HS-27A (cell line): ENCODE measurements around the gene ROGDI.
A peak's percentile ranks its signal among the peaks of the same experiment; 100 is the strongest.
"Not testable (repeated sequence)": the region's sequence is repeated elsewhere in the genome, so short reads cannot be mapped to it uniquely, and the experiment has no call there.

Source experiments
- DNase-seq: peaks from one replicate; pipeline ENCODE4 v3.0.0-alpha.2; 2012; ENCODE audit warnings: low read depth, missing footprints

The ROGDI gene

DNA sequence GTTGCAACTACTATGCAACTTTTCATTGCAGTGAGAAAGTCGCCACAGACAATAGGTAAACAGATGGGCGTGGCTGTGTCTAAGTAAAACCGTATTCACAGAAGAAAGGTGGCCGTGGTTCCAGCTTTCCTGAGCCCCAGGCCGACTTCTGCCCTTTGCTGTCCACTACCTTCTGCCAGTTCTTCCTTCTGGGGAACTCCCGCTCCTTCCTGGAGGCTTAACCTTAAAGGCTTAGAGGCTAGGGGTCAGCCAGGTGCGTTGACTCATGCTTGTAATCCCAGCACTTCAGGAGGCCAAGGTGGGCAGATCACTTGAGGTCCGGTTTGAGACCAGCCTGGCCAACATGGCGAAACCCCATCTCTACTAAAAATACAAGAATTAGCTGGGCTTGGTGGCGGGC lies 12.2 kb downstream of the ROGDI start:
- no peak for DNase-seq

DNA sequence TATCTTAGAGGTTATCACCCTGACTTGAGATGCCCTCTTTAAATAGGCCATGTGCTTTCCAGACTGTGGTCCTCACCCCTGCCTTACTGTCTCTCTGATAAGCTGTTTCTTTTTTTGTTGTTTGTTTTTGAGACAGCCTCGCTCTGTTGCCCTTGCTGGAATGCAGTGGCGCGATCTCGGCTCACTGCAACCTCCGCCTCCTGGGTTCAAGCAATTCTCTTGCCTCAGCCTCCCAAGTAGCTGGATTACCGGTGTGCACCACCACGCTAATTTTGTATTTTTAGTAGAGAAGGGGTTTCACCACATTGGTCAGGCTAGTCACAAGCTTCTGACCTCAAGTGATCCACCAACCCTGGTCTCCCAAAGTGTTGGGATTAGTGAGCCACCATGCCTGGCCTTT lies 13.5 kb downstream of the ROGDI start:
- no peak for DNase-seq

DNA sequence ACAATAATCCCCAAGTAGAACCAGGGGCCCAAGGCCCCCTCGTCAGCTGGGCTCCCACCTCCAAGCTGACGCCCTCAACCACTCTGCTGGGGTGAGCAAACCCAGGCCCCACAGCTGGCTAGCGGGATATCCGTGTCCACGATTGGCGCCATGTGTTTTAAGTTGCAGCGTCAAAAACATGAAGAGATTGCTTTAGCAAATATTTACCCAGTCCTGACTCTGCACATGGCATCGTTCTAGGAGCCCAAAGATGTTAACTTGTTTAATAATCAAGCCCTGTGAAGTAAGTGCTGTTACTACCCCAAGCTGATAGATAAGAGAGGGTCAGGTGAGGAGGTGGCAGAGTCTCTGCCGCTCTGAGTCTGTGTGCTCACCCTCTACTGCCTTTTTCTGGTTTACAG lies 13.9 kb downstream of the ROGDI start:
- DNase-seq, result no peak

DNA sequence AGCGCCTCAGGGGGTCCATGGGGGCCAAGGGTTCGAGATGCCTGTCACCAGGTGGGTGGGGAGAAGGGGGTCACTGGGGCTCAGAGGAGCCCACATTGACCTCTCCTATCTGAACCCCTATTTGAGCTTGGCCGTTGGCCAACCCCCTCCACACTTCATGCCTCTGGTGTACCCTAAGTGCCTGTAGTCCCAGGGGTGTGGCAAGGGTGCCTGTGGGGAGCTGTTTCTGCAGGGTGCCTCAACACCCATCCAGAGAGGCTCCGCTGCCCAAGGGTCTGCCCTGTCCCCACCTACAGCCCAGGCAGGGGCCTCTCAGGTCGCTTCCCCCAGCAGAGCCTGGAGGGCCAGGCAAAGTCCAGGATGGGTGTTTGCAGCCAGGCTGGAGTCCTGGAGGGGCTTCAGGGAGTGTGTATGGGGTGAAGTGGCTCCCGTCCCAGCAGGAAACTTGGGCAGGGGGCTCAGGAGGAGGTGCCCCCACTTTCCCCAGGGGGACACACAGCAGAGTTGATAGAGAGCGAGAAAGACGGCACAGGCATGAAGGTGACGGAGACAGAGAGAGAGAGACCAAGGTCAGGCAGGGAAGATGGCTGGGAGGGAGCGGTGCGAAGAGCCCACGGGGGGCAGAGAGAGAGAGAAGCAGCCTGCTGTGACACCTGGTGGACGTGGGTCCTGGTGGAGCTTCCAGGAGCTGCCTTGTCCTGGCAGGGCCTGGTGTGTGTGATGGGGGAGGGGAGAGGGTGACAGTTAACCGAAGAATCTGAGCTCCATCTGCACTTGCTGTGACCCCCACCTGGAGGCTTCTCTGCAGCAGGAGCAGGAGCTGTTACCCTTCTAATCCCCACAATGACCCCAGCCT lies 14.6 kb downstream of the ROGDI start, which contains the start of gene SEPTIN12:
TSS of gene SEPTIN12 (minus strand) at position 719 of the 856 bp plus-strand sequence. CDS start at position 19, 700 bp downstream.
- no peak for DNase-seq

DNA sequence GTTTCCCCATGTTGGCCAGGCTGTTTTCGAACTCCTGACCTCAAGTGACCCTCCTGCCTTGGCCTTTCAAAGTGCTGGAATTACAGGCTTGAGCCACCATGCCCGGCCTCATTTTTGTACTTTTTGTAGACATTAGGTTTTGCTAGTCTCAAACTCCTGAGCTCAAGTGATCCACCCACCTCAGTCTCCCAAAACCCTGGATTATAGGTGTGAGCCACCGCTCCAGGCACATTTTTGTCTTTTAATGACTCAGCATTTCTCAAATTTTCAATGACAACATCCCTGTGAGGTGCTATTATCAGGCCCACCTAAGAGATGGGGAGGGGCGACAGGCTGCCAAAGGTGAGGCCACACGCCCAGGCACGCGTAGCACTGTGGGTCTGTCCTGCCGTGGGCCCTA lies 15.4 kb downstream of the ROGDI start:
- no peak for DNase-seq

DNA sequence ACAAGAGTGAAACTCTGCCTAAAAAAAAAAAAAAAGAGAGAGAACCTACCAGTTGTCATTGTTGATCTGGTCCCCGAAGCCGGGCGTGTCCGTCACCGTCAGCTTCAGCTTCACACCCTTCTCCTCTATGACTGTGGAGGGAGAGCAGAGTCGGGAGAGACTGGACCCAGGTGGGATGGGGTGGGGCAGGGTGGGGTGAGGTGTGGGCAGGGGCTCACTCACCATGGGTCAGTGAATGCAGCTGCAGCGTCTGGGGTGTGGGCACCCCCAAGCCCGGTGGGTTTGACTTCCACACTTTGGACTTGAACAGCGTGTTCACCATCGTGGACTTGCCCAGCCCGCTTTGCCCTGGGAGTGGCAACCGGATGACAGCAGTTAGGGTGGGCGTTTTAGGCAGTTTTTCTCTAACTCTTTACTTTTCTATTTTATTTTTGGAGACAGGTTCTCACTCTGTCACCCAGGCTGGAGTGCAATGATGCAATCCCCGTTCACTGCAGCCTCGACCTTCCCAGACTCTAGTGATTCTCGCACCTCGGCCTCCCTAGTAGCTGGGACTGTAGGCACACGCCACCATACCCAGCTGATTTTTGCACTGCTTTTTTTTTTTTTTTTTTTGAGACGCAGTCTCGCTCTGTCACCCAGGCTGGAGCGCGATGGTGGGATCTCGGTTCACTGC lies 16.5 kb downstream of the ROGDI start:
- no peak for DNase-seq

DNA sequence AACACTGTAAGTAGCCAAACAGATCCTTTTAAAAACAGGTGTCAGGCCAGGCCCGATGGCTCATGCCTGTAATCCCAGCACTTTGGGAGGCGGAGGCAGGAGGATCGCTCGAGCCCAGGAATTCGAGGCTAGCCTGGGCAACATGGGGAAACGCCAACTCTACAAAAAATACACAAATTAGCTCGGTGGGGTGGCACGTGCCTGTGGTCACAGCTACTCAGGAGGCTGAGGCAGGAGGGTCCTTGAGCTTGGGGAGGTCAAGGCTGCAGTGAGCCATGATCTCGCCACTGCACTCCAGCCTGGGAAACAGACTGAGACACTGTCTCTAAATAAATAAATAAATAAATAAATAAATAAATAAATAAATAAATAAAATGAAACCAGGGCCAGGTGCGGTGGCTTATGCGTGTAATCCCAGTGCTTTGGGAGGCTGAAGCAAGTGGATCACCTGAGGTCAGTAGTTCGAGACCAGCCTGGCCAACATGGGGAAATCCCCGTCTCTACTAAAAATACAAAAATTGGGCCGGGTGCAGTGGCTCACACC lies 17.9 kb downstream of the ROGDI start:
- not testable (repeated sequence) for DNase-seq

DNA sequence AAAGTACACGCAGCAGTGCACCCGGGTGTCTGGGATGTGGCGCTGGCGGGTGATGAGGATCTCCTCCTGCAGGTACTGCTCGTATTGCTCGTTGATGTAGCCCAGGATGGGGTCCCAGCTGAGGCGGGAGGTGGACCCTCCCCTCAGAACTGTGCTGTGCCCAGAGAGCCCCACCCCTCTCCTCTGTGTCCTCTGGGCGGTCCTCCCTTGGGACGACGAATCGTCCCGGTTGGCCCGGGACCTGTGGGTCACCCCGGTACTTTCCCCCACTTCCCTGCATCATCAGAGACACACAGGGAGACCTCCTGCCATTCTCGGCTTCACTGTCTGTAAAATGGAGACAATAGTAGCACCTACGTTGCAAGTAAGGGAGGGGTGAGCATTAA lies 18.5 kb downstream of the ROGDI start:
- no peak for DNase-seq

DNA sequence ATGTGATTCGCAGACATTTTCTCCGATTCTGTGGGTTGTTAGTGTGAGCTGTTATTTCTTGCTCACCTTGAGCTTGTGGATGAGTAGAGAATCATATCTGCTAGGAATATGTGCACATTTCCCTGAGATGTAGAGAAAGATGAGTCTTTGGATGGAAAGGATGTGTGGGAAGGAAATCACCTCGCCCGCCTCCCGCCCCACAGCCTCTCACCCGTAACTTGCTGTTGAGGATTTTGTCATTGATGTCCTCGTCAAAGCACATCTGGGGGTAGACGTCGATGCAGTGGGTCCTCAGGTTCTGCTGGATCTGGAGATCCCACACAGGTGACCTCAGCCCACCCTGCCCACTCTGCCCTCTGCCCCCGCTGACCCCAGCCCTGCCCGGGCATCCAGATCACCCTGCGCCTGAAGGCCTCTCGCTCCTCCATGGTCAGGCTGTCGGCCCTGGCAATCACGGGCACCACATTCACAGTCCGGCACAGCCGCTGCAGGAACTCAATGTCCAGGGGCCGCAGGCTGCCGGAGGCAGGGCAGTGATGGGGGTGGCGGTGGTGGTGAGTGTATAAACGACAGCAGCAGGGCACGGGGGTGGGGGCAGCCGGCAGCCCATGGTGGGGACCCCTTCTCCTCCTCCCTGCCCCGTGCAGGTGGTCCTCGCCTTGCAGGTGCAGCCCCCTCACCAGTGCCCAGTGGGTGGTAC lies 19.0 kb downstream of the ROGDI start:
- DNase-seq, result no peak

DNA sequence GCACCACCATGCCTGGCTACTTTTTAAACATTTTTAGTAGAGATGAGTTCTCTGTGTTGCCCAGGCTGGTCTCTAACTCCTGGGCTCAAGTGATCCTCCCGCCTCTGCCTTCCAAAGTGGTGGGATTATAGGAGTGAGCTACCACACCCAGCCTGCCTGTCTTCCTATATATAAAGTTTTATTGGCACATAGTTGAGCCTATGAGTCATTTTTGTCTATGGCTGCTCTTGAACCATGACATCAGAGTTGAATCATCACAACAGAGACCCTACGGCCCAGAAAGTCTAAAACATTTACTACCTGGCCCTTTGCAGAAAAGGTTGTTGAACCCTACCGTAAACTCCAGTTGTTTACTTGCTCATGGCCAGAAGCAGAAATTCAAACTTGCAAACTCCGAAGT lies 22.2 kb downstream of the ROGDI start:
- no peak for DNase-seq

DNA sequence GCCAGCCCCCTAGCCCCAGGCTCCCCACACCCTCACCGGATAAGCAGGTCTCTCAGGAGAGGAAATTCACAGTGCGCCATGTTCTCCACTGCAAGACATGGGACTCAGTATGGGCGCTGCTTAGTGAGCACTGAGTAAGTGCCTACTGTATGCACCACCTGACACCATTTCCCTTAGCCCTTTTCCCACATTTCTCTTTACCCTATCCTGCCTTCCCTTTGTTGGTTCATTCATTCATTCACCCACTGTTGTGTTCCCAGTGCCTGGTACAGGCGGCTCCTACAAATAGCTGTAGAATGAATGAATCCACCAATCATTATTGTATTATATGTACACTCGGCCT lies 24.4 kb downstream of the ROGDI start:
- DNase-seq, result no peak

DNA sequence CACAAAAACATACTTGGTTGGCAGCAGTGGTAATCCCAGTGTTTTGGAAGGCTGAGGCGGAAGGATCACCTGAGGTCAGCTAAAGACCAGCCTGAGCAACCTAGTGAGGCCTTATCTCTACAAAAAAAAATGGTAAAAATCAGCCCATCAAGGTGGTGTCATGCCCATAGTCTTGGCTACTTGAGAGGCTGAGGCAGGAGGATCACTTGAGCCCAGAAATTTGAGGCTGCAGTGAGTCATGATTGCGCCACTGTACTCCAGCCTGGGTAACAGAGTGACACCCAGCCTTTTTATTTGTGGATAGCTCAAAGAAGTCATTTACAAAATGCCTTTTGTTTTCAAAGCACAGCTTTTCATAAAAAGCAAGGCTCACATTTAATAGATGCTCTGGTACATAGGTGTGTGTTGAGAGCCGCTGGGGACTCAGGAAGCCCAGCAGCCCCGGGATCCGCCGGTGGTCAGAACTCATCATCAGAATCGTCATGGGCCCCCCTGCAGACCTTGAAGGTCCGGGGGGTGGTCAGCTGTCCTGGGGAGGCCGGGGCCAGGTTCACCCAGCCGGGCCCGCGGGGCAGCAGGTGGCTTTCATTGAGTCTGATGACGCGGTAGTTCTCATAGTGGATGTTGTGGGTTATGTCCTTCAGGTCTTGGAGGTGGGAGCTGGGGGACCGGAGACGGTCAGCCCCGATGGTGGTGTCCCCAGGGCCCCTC lies 24.9 kb downstream of the ROGDI start:
- DNase-seq, result no peak

DNA sequence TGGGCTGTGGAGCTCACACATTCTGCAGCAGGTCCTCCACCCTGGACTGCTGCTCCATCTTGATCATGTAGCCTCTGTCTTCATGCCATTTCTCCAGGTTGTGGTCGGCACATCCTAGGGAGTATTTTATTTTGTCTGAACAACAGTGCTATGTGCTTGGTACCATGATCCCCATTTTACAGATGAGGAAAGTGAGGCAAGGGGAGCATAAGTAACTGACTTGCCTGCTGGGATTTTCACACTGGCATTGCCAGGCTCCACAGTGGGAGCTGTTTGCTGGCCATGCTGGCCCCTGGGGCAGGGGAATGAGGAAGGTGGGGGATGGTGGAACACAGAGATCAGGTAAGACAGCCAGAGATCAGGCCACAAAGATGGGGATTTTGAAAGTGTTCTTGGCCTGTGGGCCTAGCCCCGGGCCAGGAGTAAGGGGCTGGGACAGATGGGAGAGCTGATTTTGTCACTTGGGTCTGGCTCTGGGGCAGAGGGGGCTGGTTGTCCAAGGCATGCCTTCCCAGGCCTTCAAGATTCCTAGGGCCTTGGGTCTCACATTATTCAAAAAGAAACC lies 26.2 kb downstream of the ROGDI start:
- no peak for DNase-seq

DNA sequence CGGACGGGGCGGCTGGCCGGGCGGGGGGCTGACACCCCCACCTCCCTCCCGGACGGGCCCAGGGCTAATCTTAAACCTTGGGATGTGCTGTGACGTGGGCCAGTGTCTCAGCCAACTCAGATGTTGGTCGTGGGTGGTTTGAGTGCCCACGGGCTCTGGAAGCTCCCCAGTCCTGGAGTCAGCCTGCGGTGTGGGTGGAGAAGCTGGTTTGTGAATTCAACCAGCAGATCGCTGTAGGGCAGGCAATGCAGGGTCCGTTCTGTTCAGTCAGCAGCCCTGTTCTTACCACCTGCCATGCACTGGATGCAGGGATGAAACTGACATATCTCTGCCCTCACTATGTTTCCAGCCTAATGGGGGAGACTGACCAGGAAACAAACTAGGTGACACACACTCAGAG lies 27.4 kb downstream of the ROGDI start:
- no peak for DNase-seq

DNA sequence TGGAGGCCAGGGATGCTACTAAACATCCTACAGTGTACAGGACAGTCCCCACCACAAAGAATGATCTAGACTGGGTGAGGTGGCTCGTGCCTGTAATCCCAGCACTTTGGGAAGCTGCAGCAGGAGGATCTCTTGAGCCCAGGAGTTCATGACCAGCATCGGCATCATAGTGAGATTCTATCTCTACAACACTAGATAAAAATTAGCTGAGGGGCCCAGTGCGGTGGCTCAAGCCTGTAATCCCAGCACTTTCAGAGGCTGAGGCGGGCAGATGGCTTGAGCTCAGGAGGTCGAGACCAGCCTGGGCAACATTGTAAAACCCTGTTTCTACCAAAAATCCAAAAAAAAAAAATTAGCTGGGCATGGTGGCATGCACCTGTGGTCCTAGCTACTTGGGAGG lies 30.1 kb downstream of the ROGDI start:
- no peak for DNase-seq

DNA sequence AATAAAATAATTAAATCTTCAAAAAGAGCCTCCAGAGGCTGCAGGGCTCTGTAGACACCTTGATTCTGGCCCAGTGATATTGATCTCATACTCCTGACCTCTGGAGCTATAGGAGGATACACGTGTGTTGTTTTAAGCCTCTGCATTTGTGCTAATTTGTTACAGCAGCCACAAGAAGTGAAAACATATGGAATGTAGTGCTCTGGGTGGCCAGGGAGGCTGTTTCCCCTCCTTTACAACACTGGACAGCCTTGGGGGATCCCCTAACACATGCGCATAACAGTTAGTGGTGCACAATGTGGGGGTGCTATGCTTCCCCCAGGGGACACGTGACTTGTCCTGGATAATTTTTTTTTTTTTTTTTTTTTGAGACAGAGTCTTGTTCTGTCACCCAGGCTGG lies 30.8 kb downstream of the ROGDI start:
- no peak for DNase-seq

DNA sequence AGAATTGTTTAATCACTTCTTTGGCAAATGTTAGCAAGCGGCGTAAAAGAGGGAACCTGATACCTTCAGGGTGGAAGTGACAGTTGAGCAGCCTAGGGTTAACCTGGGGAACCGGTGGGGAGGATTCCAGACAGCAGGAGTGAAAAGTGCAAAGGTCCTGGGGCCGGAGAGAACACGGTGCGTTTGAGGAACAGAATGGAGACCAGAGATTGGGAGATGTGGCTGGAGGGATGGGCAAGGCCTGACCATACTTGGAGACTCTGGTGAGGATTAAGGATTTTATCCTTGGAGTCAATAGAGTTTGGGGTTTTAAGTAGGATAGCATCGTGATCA lies 33.2 kb downstream of the ROGDI start:
- no peak for DNase-seq

DNA sequence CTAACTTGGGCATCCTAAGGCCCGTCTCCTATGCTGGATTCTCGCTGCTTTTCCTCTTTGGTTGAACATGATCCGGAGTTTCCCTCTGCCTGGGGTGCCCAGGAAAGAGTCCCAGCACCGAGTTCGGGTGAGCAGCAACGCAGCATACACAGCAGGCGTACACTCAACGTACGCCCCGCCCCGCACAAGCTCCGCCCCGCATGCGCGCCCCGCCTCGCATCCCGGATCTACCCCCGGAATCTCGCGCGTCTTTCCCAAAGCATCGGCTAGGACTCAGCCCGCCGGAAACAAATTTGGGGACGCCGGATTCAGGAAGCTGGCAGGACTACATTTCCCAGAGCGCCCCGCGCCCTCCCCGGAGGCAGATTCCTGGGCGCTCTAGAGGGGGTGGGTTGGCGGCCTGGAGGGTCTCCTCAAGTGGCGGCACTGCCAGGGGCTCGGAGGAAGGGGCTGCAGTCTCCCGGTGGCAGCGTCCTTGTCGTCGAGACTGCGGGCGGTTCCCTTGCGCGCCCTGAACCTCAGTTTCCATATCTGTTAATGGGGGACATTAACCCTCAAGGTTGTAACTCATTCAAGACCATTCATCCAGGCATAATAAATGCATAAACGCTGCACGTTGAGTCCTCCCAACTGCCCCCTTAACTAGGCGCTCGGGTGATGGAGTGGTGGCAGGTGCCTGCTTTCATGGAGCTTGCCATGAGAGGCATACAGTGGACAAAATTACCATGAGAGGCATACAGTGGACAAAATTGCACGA lies 33.7 kb downstream of the ROGDI start:
- DNase-seq, result peak; percentile 87

DNA sequence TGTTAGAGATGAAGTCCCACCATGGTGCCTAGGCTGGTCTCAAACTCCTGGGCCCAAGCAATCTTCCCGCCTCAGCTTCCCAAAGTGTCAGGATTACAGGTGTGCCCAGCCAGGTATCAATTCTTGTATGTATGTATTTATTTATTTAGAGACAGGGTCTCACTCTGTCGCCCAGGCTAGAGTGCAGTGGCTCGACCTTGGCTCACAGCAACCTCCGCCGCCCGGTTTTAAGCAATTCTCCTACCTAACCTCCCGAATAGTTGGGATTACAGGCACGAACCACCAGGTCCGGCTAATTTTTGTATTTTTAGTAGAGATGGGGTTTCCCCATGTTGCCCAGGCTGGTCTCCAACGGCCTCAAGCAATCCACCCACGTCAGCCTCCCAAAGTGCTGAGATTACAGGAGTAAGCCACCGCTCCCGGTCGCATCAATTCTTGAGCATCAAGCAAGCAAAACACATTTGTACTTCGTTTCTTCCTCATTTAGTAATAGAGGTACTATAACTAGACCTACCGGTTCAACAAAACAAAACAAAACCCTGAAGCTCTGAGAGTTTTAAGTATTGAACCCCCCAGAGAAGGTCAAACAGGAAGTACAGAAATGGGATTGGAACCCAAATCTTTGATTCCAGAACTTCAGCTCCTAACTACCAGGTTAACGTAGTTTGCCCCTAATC lies 34.4 kb downstream of the ROGDI start:
- no peak for DNase-seq

DNA sequence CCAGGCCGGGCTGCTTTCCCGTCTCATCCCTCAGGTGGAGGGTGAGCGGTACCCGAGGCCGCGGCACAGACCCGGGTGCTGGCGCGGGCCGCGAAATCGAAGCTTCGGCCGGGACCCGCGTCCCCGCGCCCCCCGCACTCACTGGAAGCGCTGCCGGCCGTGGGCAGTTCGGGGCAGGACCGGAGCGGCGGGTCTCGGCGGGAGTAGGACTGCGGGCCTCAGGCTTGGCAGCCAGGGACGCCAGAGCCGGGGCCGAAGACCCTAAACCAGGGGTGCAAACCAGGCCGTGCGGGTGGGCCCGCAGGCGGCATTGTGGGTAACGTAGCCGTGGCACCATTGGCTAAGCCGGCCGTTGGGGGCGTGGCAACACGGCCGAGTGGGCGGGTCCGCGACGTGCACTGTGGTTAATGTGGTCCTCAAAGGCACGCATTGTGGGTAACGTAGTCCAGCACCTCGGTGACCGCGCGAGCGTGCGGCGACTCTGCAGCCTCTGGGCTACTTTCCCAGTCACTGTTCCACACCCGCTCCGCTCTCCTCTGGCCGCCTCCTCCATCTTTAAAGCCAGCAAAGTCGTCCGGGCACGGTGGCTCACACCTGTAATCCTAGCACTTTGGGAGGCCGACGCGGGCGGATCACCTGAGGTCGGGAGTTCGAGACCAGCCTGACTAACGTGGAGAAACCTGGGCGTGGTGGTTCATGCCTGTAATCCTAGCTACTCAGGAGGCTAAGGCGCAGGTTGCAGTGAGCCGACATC lies 35.4 kb downstream of the ROGDI start, which contains the start of gene ZNF500:
TSS of gene ZNF500 (minus strand) at position 288 of the 754 bp plus-strand sequence. CDS start 1,184 bp downstream, outside the sequence.
- DNase-seq, result peak; percentile 85
